ENCODE data around the gene SOHLH1. TPM values are rescaled to one million over a fixed set of nuclear protein-coding genes. Genes with fewer than 3 reads are reported as not detected.

SOHLH1 gene
- polyA plus RNA-seq, 1 experiment = not detected

DNA sequence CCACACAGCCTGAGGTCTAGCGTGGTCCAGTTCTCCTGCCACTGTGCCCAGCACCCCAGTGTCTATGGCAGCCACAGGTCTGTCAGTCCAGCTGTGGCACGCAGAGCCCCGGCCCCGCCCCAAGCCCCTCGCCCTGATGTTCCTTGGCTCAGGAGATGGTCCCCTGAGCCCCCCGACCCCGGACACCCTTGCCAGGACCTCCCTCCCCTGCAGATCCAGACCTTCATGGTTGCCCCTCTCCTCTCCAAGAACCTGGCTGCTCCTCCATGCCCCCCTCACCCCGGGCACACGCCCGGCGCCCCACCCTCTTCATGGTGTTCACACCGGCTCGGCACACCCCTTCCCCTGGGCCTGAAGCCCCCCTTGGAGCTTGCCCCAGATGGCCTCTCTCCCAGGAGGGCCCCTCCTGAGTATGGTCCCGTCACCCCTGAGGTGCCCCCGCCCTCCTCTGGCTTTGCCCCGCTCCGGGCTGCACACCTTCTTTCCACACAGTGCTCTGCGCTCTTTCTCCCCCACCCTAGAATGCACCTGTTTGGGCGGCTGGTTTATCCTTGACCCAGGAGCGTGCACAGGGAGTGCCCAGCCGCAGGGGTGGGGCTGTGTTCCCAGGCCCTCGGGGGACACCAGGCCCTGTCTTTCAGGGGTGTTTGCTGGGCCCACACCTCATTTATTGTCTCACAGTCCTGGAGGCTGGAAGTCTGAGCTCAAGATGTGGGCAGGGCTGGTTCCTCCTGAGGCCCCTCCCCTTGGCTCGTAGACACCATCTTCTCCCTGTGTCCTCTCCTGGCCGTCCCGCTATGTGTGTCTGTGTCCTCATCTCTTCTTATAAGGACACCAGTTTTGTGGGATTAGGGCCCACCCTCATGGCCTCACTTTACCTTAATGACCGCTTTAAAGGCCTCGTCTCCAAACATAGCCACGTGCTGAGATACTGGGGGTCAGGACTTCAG, 40.3 kb upstream of the SOHLH1 start:
- Histone ChIP-seq H3K4me3 (ENCODE audit: low read depth, low read length) (no peak overlapping the region), H3K27me3 (ENCODE audit: control insufficient read depth, insufficient read depth, low read length) (peaks cover 4% of the 10 kb centered on the region), H3K36me3 (ENCODE audit: control insufficient read depth, insufficient read depth, low read length) (no peaks in the 10 kb centered on the region)
- DNase-seq (ENCODE audit: low read depth) = no peak
- ChIA-PET POLR2A (no interaction called here), CTCF (no interaction called here)
- TF ChIP-seq, protein P1, sequence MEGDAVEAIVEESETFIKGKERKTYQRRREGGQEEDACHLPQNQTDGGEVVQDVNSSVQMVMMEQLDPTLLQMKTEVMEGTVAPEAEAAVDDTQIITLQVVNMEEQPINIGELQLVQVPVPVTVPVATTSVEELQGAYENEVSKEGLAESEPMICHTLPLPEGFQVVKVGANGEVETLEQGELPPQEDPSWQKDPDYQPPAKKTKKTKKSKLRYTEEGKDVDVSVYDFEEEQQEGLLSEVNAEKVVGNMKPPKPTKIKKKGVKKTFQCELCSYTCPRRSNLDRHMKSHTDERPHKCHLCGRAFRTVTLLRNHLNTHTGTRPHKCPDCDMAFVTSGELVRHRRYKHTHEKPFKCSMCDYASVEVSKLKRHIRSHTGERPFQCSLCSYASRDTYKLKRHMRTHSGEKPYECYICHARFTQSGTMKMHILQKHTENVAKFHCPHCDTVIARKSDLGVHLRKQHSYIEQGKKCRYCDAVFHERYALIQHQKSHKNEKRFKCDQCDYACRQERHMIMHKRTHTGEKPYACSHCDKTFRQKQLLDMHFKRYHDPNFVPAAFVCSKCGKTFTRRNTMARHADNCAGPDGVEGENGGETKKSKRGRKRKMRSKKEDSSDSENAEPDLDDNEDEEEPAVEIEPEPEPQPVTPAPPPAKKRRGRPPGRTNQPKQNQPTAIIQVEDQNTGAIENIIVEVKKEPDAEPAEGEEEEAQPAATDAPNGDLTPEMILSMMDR (IDR thresholded peaks at IDR 0.05; ENCODE audit: insufficient read depth, low read depth, low read length) = no peak

DNA sequence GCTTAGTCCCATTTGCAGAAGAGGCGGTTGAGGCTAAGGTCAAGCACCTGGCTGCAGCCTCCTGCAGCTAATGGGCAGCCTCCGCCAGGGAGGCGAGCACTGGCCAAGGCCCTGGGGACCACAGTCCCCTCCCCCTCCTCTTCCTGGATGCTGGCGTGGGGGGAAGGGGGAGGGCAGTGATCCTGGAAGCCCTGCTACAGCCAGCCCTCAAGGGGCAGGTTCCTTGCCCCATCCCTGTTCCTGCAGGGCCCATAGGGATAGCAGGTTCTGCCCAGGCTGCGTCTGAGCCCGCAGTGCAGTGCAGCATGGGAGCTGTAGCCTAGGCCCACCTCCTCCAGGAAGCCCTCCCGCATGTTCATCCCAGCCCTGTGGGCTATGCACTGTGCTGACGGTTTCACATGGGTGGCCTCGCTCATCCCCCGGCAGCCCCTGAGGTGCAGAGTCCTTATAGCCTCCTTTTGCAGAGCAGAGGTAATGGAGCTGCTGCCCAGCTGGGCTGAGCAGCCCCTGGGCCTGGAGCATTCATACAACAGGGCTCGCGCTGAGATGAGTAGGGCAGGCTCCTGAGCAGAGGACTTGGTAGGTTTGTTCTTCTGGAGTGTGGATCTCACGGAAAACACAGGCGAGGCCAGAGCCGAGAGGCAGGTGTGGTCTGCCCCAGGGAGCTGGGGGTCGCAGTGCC, 38.7 kb upstream of the SOHLH1 start:
- TF ChIP-seq, protein P1 (IDR thresholded peaks at IDR 0.05; ENCODE audit: insufficient read depth, low read depth, low read length) = no peak
- Histone ChIP-seq H3K36me3 (ENCODE audit: control insufficient read depth, insufficient read depth, low read length) (no peaks in the 10 kb centered on the region), H3K27me3 (ENCODE audit: control insufficient read depth, insufficient read depth, low read length) (peaks cover 4% of the 10 kb centered on the region), H3K4me3 (ENCODE audit: low read depth, low read length) (no peak overlapping the region)
- CTCF ChIA-PET = interaction anchor here (0.8 kb wide), 1 partner anchor 40 kb away, joined by 3 read pairs; no protein-coding TSS in a partner anchor
- POLR2A ChIA-PET = no interaction called here
- no peak for DNase-seq (ENCODE audit: low read depth)

DNA sequence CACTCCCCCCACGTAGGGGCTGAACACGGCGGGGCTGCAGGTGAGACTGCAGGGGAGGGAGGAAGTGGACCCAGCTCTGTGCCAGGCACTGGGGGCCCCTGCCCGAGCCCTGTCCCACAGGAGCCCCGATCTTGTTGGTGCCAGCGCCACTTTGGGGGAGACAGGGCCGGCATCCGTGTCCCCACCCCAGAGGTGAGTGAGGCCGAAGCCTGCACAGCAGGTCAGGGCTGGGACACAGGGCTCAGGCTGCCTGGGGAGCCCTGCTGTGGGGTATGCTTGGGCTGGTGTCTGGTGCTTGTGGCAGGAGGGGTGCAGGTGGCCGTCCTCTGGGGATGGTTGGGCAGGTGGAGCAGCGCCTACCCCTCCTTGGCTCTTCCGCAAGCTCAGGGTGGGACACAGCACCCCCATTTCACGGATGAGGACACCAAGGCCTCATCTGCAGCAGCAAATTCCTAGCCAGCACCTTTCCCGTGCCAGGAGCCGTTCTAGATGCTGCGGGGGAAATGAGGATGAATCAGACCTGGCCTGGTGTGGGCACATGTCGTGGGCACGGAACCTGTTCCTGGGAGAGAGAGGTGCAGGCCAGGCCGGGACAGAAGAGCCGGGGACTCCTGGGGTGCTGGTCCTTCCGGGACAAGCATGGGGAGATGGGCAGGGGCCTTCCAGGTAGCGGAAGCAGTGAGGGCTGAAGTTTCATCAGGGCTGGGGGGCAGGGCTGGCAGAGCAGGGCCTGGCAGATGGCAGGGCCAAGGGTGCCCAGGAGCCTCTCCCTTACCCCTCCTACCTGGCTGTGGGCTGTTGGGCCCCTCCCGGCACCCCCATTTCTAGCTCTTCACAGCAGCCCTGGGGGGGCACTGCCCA, 37.9 kb upstream of the SOHLH1 start:
- ChIA-PET POLR2A (no interaction called here), CTCF (interaction anchor here (0.8 kb wide), 1 partner anchor 41 kb away, joined by 3 read pairs; no protein-coding TSS in a partner anchor)
- Histone ChIP-seq H3K4me3 (ENCODE audit: low read depth, low read length) (no peak overlapping the region), H3K36me3 (ENCODE audit: control insufficient read depth, insufficient read depth, low read length) (no peaks in the 10 kb centered on the region), H3K27me3 (ENCODE audit: control insufficient read depth, insufficient read depth, low read length) (peaks cover 4% of the 10 kb centered on the region)
- TF ChIP-seq, protein P1 (IDR thresholded peaks at IDR 0.05; ENCODE audit: insufficient read depth, low read depth, low read length) = no peak
- DNase-seq (ENCODE audit: low read depth) = no peak

DNA sequence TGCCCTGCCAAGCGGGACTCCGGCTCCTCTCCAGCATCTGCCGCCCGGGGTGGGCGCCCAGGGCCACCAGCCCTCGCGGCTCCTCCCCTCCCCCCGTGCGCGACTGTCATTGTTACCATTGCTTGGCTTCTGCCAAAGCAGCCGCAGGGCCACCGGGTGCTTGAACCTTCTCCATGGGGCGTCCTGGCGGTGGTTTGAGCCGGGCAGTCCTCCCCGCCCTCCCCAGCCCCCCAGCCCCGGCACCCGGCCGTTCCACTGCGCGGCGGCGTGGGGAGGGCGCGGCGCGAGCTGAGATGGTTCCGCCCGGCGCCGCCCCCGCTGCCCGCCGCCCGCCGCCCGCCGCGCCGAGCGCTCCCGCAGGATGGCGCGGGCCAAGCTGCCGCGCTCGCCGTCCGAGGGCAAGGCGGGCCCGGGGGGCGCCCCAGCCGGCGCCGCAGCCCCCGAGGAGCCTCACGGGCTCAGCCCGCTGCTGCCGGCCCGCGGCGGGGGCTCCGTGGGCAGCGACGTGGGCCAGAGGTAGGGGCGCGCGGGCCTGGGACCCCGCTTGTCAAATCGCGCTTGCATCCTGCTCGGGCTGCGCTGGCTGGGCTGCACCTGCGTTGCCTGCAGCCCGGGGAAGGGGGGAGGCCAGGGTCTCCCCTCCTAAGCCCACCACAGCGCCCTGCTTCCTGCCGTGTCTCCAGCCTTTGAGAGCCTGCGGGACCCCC, 37.1 kb upstream of the SOHLH1 start:
- no peak overlapping the region for H3K4me3 ChIP-seq (ENCODE audit: low read depth, low read length)
- TF ChIP-seq, protein P1 (IDR thresholded peaks at IDR 0.05; ENCODE audit: insufficient read depth, low read depth, low read length) = no peak
- POLR2A ChIA-PET = no interaction called here
- no peaks in the 10 kb centered on the region for H3K36me3 ChIP-seq (ENCODE audit: control insufficient read depth, insufficient read depth, low read length)
- no peak for DNase-seq (ENCODE audit: low read depth)
- peaks cover 4% of the 10 kb centered on the region for H3K27me3 ChIP-seq (ENCODE audit: control insufficient read depth, insufficient read depth, low read length)
- CTCF ChIA-PET = no interaction called here

All from BJ (cell line).